GM21423 (cell line): ENCODE measurements around the gene MLST8.
"Not testable (repeated sequence)": the region's sequence is repeated elsewhere in the genome, so short reads cannot be mapped to it uniquely, and the experiment has no call there.

Source experiments
- ATAC-seq: cut with Tn5 transposase; IDR thresholded peaks from one replicate; pipeline ENCODE4 v1.9.1; 2021; ENCODE audit warnings: mild to moderate bottlenecking, moderate library complexity; ENCODE audit not compliant: unreplicated experiment

Gene MLST8

DNA sequence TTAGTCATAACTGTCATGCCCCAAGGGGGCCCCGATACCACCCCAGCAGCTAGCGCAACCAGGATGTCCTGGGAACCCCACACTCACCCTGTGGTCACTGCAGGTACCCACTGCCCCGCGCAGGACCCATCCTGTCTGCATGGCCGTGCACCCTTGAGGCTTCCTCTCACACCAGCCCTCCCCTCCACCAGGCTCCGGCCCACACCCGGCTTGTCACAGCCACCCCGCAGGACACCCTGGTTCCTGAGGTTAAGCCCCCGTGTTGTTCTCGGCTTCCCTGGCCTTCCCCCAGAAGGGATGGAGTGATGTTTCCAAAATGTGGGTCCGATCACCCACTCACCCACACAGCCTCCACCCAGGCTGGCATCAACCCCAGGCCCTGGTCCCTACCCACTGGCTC, 38.5 kb downstream of the MLST8 start:
- ATAC-seq = no peak

DNA sequence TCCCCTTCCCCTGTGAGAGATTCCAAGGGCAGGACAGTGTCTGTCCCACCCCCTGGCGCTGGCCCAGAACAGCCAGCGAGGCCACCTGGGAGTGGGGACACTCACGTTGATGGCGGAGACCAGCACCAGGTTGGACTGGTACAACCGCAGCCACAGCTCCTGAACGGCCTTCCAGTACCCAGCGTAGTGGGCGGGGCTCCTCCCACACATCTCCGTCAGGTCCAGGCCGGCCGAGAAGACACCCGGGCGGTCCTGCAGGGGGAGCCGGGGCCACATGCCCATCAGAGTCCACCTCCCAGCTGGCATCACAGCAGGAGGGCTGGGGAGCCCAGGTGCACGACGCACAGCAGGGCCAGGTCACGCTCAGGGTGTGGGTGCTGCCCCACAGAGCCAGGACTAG, 39.0 kb downstream of the MLST8 start:
- no peak for ATAC-seq

DNA sequence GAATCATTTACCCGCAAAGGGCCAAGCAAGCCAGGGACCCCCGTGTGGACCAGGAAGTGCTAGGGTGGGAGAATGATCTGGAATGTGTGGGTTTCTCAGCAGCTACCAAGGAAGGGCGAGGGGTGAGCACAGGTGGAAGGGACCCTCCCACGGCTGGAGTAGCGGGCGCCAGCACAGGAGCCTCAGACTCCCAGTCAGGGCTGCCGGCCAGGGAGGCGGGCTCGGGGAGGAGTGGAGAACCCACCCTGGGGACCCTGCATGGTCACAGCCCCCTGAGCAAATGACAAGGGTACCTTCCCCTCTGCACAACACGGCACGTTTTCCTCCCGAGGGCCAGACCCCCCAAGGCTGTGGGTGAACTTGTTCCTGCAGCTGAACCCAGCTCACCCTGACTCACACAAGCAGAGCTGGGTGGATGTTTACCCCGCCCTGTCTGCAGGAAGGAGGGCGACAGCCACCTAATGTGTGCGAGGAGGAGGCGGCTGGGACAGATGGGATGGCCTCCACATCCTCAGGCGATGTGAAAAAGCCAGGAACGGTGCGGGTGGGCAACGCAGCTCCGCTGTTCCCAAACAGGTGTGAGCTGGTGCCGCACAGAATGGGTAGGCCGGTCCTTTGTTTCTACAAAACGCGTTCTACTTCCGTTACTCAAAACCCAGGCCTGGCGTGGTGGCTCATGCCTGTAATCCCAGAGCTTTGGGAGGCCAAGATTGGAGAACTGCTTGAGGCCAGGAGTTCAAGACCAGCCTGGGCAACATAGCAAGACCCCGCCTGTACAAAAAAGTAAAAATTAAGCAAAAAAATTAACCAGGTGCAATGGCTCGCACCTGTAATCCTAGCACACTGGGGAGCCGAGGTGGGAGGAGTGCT, 39.9 kb downstream of the MLST8 start:
- ATAC-seq = no peak

DNA sequence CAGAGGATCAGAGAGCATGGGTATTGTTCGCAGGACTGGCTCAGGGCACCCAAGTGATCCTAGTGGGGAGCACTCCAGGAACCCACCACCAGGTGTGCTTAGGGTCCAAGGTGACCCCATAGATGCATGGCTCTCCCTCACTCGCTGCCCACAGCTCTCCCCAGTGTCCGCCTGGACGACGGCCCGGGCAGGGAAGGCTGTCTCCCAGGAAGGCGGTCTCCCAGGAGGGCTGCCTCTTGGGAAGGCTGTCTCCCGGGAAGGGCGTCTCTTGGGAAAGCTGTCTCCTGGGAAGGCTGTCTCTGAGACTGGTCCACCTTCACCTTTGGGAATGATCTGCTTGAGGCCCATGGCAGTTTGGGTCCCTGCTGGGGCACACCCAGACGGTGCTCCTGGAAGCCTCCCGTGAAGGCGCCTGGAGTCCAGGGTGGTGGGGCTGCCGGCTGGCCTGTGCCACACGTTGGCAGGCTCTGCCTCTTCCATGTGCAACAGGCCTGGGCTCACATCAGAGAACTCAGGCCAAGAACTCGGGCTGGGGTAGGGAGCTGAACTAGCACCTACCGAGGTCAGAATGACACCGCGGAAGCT, 41.1 kb downstream of the MLST8 start:
- no peak for ATAC-seq

DNA sequence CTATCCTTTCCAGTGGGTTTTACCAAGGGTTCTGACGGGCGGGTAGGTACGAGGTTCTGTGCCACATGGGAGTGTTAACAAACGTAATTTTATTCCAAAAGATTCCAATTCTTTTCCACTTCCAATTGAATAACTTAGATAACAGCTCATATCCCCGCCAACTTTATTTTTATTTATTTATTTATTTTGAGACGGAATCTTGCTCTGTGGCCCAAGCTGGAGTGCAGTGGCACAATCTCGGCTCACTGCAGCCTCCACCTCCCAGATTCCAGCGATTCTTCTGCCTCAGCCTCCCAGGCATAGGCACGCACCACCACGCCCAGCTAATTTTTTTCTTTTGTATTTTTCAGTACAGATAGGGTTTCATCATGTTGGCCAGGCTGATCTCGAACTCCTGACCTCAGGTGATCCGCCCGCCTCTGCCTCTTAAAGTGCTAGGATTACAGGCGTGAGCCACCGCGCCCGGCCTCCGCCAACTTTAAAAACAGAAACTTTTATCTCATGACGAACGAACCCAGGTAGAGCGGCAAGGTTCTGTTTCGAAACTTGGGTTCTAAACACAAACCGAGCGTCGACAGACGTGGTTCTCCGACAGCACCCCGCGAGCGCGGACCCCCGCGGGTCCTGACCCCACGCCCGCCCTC, 45.5 kb downstream of the MLST8 start:
- no peak for ATAC-seq

DNA sequence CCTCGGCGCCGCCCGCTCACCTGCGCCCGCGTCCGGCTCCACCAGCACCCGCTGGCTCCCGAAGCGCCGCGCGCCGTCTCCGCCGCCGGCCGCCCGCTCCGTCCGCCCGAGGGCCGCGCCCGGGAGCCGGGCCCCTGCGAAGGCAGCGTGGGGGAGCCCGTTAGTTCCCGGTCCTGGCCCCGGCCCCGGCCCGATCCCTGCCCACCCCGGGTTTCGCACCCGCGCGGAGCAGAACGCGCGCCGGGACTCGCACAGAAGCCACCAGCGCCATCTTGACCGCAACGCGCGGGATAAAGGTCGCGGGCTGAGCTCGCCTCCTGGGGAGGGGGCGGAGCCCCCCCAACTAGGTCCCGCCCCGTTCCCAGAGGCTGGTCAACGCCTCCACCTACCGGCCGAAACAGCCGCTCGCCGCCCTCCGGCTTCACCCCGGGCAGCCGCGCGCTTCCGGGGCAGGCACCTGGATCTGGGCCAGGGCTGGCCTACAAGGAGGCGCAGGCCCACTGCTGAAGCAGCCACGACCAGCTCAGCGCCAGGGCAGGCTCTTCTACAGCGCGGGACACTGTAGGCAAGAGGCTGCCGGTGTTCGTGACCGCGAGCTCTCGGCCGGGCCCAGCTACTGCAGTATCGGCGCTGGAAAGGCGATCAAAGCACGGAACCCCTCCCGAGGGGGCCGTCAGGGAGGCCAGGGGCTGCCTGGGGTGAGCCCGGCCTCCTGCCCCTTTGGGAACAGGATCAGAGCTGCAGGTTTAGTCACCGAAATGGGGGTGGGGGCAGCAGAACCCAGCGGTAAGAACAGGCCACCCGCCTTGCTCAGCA, 46.2 kb downstream of the MLST8 start, which contains the start of gene ECI1:
Gene ECI1 (minus strand): TSS at position 292 of the 816 bp plus-strand sequence. CDS start 21 bp downstream, at position 271.
- ATAC-seq = peak; percentile 87

DNA sequence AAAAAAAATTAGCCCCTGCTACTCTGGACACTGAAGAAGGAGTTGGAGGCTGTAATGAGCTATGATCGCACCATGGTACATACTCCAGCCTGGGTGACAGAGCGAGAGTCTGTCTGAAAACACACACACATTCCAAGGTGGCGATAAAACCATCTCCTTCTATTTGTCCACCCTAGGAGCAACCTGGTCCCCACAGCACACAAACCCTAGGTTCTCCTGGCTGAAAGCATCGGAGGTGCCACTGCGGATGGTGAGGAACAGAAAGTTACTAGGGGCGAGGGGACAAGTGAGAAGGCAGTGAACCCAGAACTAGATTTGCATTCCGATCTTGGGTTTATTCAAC, 47.5 kb downstream of the MLST8 start:
- ATAC-seq = no peak

DNA sequence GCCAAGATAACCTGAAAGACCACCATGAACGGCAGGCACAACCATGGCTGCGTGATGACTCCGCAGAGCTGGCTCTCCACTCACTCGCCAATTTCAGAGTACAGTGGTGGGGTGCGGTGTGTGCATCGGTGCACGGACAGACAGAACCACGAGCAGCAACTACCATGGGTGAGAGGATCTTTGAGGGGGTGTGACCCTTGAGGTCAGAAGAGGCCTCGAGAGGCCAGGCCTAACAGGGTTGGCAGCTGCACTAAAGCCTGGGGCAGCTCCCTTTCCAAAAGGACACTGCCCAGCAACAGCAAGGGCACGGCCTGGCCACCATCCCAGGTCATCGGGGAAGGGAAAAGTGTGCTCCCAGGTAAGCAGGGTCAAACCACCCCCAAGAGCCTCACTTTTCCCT, 48.0 kb downstream of the MLST8 start:
- ATAC-seq = no peak

DNA sequence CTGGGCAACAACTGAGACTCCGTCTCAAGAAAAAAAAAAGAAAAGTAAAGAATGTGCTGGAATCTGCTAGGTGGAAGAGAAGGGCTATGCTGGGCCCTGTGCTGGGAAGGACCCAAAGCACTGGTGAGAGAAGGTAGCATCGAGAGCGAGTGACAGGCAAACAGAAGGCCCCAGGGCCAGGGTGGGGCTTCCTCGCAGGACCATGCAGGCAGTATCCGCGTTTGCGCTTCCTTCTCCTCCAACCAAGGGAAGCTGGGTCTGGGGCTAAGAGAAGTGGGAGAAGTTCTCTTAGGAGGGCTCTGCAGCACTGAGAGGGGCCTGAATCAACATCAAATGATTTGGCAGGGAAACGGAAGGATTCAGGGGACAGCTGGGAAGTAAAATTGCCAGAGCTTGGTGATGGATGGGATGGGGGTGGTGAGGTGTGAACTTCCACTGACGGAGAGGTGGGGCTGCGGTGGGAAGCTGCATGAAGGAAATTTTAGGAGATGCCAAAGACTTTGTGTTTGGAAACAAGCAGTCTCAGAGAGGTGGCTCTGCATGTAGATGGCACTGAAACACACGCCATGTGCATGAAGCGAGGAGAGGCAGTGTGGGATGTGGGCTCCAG, 51.4 kb downstream of the MLST8 start:
- ATAC-seq = no peak

DNA sequence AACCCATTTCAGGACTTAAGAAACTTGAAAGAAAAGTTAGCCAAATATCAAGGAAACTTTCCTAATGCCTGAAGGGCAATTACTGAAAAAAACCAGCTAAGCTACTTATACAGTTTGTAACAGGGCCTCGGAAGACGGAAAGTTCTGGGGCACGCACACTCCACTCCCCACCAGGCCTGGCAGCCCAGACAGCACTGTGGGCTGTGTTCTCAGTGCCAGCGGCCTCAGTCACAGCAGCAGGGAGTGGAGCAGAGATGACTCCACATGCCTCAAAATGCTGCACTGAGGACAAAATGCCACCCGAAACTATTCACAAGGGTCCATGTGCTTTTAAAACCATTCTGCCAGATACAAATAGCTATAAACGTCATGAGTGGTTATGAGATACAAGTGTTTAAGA, 52.5 kb downstream of the MLST8 start:
- ATAC-seq = no peak

DNA sequence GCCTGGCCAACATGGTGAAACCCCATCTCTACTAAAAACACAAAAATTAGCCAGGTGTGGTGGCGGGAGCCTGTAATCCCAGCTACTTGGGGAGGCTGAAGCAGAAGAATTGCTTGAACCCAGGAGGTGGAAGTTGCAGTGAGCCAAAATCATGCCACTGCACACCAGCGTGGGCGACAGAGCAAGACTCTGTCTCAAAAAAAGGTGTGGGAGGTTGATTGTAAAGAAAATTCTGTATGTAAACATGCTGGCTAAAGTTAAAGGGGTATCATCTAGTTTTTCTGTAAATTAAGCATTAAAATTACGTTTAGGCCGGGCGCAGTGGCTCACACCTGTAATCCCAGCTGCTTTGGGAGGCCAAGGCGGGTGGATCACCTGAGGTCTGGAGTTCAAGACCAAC, 53.3 kb downstream of the MLST8 start:
- ATAC-seq = not testable (repeated sequence)
